Activated CD8-positive, alpha-beta T cell treated with anti-CD3 and anti-CD28 coated beads, Interleukin-2, amount 10 ng/mL, durations not matched to agents 7 days and 5 days (primary cell): ENCODE measurements around the gene STX1A. TPM values are rescaled to one million over a fixed set of nuclear protein-coding genes. Genes with fewer than 3 reads are reported as not detected.

ENCODE experiments used
- ATAC-seq: fragments of 150-1000 bp; cut with Tn5 transposase; one replicate; pipeline ENCODE4 v1.10.0; 2021; ENCODE audit warnings: moderate library complexity
- CTCF ChIA-PET: fragments of 350-600 bp; sonication (Branson Sonifier 250); formaldehyde crosslinking; loops from one replicate; lab custom pipeline; 2021; ENCODE audit warnings: antibody characterized with exemption; lab: Charles Lee
- POLR2A ChIA-PET: fragments of 350-600 bp; sonication (Branson Sonifier 250); formaldehyde crosslinking; loops from one replicate; lab custom pipeline; 2021; ENCODE audit warnings: antibody characterized with exemption; lab: Charles Lee
- DNase-seq: peaks from one replicate; pipeline ENCODE4 v3.0.0-alpha.2; 2020
- H3K27ac Mint-ChIP-seq: one replicate; pipeline ENCODE4 v1.8.0; 2021; ENCODE audit warnings: mild to moderate bottlenecking, mixed read lengths
- H3K27me3 Mint-ChIP-seq: one replicate; pipeline ENCODE4 v1.8.0; 2021; ENCODE audit warnings: low read depth, mixed read lengths
- H3K36me3 Mint-ChIP-seq: one replicate; pipeline ENCODE4 v1.8.0; 2021; ENCODE audit warnings: low read depth, mixed read lengths
- H3K4me1 Mint-ChIP-seq: one replicate; pipeline ENCODE4 v1.8.0; 2021; ENCODE audit warnings: low read depth, mixed read lengths
- H3K4me3 Mint-ChIP-seq: one replicate; pipeline ENCODE4 v1.8.0; 2021; ENCODE audit warnings: mild to moderate bottlenecking, mixed read lengths
- H3K9me3 Mint-ChIP-seq: one replicate; pipeline ENCODE4 v1.8.0; 2022; ENCODE audit warnings: mixed read lengths; ENCODE audit not compliant: insufficient read depth
- total RNA-seq, 2 experiments: library from RNA; stranded (reverse); gene quantifications; one replicate each; pipeline ENCODE4 v1.2.3, GENCODE V29; 2021

Gene STX1A
- total RNA-seq, 2 experiments from 2014 or later, result 10.6 to 12.3 TPM

DNA sequence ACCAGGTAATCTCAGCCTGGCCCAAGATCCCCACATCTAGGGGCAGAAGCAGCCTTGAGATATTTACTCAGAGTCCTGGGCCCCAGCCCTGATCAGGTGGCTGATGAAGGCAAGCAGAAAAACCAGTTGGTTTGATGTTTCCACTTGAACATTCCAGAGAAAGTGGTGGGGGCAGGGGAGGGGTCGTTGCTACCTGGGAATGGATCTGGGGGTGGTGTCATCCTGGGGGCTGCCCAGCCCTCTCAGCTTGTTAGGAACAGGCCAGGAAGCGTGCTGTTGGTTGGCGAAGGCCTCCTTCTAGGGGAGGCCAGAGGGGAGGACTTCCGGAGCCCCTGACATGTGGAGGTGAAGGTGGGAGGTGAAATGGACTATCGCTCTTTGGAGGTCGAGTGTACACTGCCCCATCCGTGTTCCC lies 22.9 kb upstream of the STX1A start:
- DNase-seq (no peak), ATAC-seq (no peak)
- Mint-ChIP-seq H3K27me3 (no peaks in the 10 kb centered on the region), H3K36me3 (no peaks in the 10 kb centered on the region), H3K9me3 (no peaks in the 10 kb centered on the region), H3K4me1 (peaks cover 10% of the 10 kb centered on the region), H3K4me3 (no peak overlapping the region), H3K27ac (no peak overlapping the region)
- CTCF ChIA-PET, result no interaction called here
- POLR2A ChIA-PET, result no interaction called here

GRCh38 chr7:73741600-73741999 lies 22.1 kb upstream of the STX1A start:
- Mint-ChIP-seq H3K36me3 (peaks cover 7% of the 10 kb centered on the region), H3K27me3 (no peaks in the 10 kb centered on the region), H3K9me3 (no peaks in the 10 kb centered on the region), H3K27ac (no peak overlapping the region), H3K4me1 (peaks cover 15% of the 10 kb centered on the region), H3K4me3 (no peak overlapping the region)
- no peak for ATAC-seq
- CTCF ChIA-PET, result no interaction called here
- DNase-seq, result no peak
- POLR2A ChIA-PET, result no interaction called here

DNA sequence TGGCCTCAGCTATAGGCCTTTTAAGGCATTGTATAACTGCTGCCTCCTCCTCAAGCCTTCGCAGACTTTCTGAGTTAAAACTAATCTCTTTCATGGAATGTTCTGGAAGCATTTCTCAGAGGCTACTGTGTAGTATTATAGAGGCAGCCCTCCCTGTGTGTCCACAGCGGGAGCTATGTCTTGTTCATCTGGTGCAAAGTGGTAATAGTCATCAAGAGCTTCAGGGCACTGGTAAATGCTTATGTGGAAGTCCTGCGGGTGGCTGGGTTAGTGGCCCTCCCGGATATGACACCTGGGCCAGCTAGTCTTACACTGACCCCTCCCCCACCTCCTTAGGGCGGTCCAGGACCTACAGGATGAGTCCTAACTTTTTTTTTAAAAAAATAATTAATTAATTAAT lies 21.3 kb upstream of the STX1A start:
- DNase-seq (no peak), ATAC-seq (no peak)
- peak overlapping the region; percentile 10 for H3K4me3 Mint-ChIP-seq
- no peaks in the 10 kb centered on the region for H3K27me3 Mint-ChIP-seq
- no peak overlapping the region for H3K27ac Mint-ChIP-seq
- peaks cover 13% of the 10 kb centered on the region for H3K36me3 Mint-ChIP-seq
- H3K4me1 Mint-ChIP-seq, result peaks cover 19% of the 10 kb centered on the region
- ChIA-PET CTCF (no interaction called here), POLR2A (no interaction called here)
- no peaks in the 10 kb centered on the region for H3K9me3 Mint-ChIP-seq

- Mint-ChIP-seq H3K27ac (no peak overlapping the region), H3K4me1 (peaks cover 20% of the 10 kb centered on the region), H3K4me3 (peak overlapping the region; percentile 10), H3K36me3 (peaks cover 13% of the 10 kb centered on the region), H3K27me3 (no peaks in the 10 kb centered on the region), H3K9me3 (no peaks in the 10 kb centered on the region)
- ChIA-PET CTCF (no interaction called here), POLR2A (no interaction called here)
- DNase-seq (no peak), ATAC-seq (no peak)
Measured at GRCh38 chr7:73740212-73740611, 20.7 kb upstream of the STX1A start.

DNA sequence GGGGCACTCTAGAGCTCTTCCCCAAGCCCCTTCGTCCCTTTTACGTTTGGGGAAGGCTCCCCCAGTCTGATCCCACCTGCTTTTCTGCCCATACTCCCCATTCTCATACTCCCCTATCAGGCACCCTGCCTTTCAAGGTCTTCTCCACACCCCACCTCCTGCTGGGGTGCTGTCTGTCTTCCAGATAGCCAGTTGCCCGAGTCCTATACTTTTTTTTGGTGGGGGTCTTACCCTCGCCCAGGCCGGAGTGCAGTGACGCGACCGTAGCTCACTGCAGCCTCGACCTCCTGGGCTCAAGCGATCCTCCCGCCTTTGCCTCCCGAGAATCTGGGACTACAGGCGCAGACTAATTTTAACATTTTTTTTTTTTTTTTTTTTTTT lies 19.9 kb upstream of the STX1A start:
- Mint-ChIP-seq H3K27me3 (no peaks in the 10 kb centered on the region), H3K4me3 (peak overlapping the region; percentile 94), H3K4me1 (peaks cover 28% of the 10 kb centered on the region), H3K27ac (peak overlapping the region; percentile 63), H3K36me3 (peaks cover 13% of the 10 kb centered on the region), H3K9me3 (no peaks in the 10 kb centered on the region)
- DNase-seq (no peak), ATAC-seq (no peak)
- CTCF ChIA-PET, result interaction anchor here (0.6 to 8.5 kb wide), 5 partner anchors 115 to 467 kb away, joined by 3 to 115 read pairs (median 5); no protein-coding TSS in a partner anchor
- POLR2A ChIA-PET, result interaction anchor here (0.6 to 1.6 kb wide), 4 partner anchors 9 to 514 kb away, joined by 3 to 6 read pairs (median 6); partner anchors contain the start of genes BCL7B and METTL27

DNA sequence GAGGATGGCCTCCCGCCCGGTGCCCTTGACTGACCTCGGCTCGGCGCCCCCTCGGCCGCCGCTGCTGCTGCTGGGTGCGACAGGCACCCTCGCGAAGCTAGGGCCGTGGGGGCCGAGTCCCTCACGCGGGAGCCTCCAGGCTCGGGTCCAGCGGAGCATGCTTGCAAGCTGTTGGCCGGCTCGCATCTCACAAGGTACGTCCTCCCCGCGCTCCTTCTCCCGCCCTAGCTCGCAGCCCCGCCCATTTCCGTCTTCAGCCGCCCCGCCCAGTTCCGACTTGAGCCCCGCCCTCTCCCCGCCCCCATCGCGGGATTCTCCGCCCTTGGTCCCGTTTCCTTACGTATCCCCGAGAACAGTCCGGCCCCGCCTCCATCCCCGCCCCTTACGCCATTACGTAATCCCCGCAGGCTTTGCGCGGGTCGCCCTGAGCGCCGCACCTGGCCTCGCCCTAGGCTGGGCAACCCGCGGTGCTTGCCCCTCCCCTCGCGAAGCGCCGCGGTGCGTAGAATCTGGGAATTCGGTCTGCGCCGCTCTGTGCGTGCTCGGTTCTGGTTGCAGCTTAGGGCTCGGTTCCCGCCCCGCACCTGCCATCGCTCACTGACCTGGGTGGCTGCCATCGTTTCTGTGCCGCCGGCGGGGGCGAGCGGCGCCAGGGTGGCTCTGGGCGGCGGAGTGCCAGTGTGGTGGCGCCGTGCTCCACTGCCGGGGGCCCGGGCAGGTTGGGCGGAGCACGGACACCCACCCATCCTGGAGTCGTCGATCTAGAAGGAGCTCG lies 19.3 kb upstream of the STX1A start, which contains the start of gene ABHD11:
ABHD11 (minus strand) TSS at position 191 of the 775 bp plus-strand sequence; CDS start at position 159, 32 bp downstream.
- H3K4me1 Mint-ChIP-seq, result peaks cover 29% of the 10 kb centered on the region
- H3K9me3 Mint-ChIP-seq, result no peaks in the 10 kb centered on the region
- H3K27me3 Mint-ChIP-seq, result no peaks in the 10 kb centered on the region
- ATAC-seq (peak; percentile 82), DNase-seq (peak; percentile 98)
- H3K27ac Mint-ChIP-seq, result peak within 1 kb of the TSS; percentile 98
- POLR2A ChIA-PET, result interaction anchor here (0.5 to 1.8 kb wide), 10 partner anchors 9 to 515 kb away, joined by 3 to 12 read pairs (median 4); partner anchors contain the start of genes BAZ1B, BCL7B, LIMK1 and METTL27
- CTCF ChIA-PET, result interaction anchor here (0.6 to 8.5 kb wide), 6 partner anchors 116 to 468 kb away, joined by 3 to 115 read pairs (median 4); no protein-coding TSS in a partner anchor
- peak within 1 kb of the TSS; percentile 94 for H3K4me3 Mint-ChIP-seq
- H3K36me3 Mint-ChIP-seq, result peaks cover 13% of the 10 kb centered on the region

- Mint-ChIP-seq H3K4me3 (peak overlapping the region; percentile 94), H3K27ac (peak overlapping the region; percentile 98), H3K9me3 (no peaks in the 10 kb centered on the region), H3K4me1 (peaks cover 29% of the 10 kb centered on the region), H3K36me3 (peaks cover 13% of the 10 kb centered on the region), H3K27me3 (peaks cover under 1% of the 10 kb centered on the region)
- peak; percentile 16 for ATAC-seq
- CTCF ChIA-PET, result interaction anchor here (1.0 to 8.5 kb wide), 4 partner anchors 117 to 151 kb away, joined by 3 to 115 read pairs (median 9); no protein-coding TSS in a partner anchor
- POLR2A ChIA-PET, result interaction anchor here (0.5 to 1.8 kb wide), 5 partner anchors 91 to 345 kb away, joined by 3 to 12 read pairs (median 5); partner anchors contain the start of genes BAZ1B, BCL7B and LIMK1
- peak; percentile 71 for DNase-seq
Measured at GRCh38 chr7:73738220-73738611, 18.7 kb upstream of the STX1A start.

DNA sequence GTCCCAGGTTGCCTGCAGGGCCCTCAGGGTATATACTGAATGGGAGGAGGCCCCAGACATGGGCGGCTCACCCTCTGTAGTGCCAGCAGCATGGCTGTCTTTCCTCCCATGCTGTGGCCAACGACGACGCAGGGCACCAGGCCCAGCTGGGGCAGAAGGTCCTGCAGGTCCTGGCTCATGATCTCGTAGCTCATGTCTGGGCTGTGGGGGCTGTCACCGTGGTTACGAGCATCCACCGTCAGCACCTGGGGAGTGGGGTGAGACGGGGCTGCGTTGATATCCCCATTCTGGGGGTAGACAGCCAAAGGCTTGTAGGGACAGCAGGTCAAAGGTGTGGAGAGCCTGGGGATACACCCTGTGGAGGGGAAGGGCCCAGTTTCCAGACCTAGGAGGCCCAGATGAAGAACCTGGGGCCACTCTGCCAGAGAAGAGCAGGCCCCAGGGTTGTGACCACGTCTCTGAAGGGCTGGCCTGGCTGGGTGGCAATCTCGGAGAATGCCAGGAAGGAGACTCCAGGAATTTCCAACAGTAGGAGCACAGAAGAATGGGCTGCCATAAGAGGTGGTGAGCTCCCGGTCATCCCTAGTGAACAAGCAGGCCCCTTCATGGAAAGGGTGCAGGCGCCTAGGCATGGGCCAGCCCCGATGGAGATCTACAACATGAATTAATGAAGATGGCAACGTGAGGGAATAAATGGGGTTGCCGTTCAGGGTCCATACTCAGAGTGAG lies 18.2 kb upstream of the STX1A start:
- Mint-ChIP-seq H3K4me3 (peak overlapping the region; percentile 94), H3K36me3 (peaks cover 13% of the 10 kb centered on the region), H3K4me1 (peaks cover 29% of the 10 kb centered on the region), H3K27ac (peak overlapping the region; percentile 98), H3K9me3 (no peaks in the 10 kb centered on the region), H3K27me3 (peaks cover 6% of the 10 kb centered on the region)
- no peak for ATAC-seq
- no peak for DNase-seq
- CTCF ChIA-PET, result interaction anchor here (1.9 to 8.5 kb wide), 2 partner anchors 117 to 131 kb away, joined by 13 to 115 read pairs; no protein-coding TSS in a partner anchor
- POLR2A ChIA-PET, result interaction anchor here (0.6 to 1.8 kb wide), 4 partner anchors 92 to 346 kb away, joined by 3 to 12 read pairs (median 6); partner anchors contain the start of genes BAZ1B, BCL7B and LIMK1

DNA sequence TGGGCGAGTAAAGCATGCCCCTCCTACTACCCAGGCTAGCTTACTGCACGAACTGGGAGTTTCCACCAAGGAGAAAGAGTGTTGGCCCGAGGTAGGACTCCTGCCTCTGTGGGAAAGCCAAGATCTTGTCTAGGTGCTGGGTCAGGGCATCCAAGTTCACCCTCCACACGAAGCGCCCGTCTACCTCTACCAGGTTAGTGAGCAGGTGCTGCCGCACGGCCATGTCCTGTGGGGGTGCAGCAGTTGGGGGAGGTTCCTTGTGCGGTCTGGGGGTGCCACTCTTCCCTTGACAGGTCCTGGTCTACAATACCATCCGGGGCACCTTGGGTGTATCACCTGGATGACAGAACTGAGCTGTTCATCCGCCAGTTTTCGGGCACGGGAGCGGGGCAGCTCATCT lies 17.4 kb upstream of the STX1A start:
- H3K4me1 Mint-ChIP-seq, result peaks cover 29% of the 10 kb centered on the region
- H3K36me3 Mint-ChIP-seq, result peaks cover 13% of the 10 kb centered on the region
- ChIA-PET POLR2A (no interaction called here), CTCF (interaction anchor here (4.4 to 8.5 kb wide), 2 partner anchors 119 to 130 kb away, joined by 21 to 115 read pairs; no protein-coding TSS in a partner anchor)
- peaks cover 6% of the 10 kb centered on the region for H3K27me3 Mint-ChIP-seq
- no peak overlapping the region for H3K4me3 Mint-ChIP-seq
- DNase-seq (no peak), ATAC-seq (no peak)
- H3K27ac Mint-ChIP-seq, result no peak overlapping the region
- H3K9me3 Mint-ChIP-seq, result no peaks in the 10 kb centered on the region

GRCh38 chr7:73735528-73735905 lies 16.0 kb upstream of the STX1A start:
- Mint-ChIP-seq H3K4me3 (no peak overlapping the region), H3K27ac (no peak overlapping the region), H3K36me3 (peaks cover 13% of the 10 kb centered on the region), H3K27me3 (peaks cover 6% of the 10 kb centered on the region), H3K9me3 (no peaks in the 10 kb centered on the region), H3K4me1 (peaks cover 29% of the 10 kb centered on the region)
- DNase-seq, result no peak
- ATAC-seq, result no peak
- ChIA-PET CTCF (interaction anchor here (1.0 to 8.5 kb wide), 11 partner anchors 10 to 291 kb away, joined by 3 to 115 read pairs (median 4); no protein-coding TSS in a partner anchor), POLR2A (interaction anchor here (1.2 to 1.5 kb wide), 2 partner anchors 19 to 153 kb away, joined by 3 read pairs; no protein-coding TSS in a partner anchor)
